ENCODE measurements around the gene SSX5. TPM values are rescaled to one million over a fixed set of nuclear protein-coding genes. Genes with fewer than 3 reads are reported as not detected.
"Not testable (repeated sequence)": the region's sequence is repeated elsewhere in the genome, so short reads cannot be mapped to it uniquely, and the experiment has no call there.

SSX5 gene
- total RNA-seq (not detected), polyA plus RNA-seq (not detected)
- long read RNA-seq, donor 1 = 0 reads
- long read RNA-seq, donor 2 = 0 reads
- long read RNA-seq, donor 3 = 0 reads
- long read RNA-seq, donor 4 = 0 reads
- long read RNA-seq, donor 5 = 0 reads
- long read RNA-seq, donor 6 = 0 reads
- long read RNA-seq, donor 7 = 0 reads
- long read RNA-seq, donor 8 = 0 reads
- long read RNA-seq, donor 9 = 0 reads
- long read RNA-seq, donor 10 = 0 reads

GRCh38 chrX:48196745-48197201 is at the start of gene SSX5:
Gene SSX5, minus strand, starts transcription at chrX:48196795. Its CDS starts 1,437 bp downstream, at chrX:48195358.
- Histone ChIP-seq H3K36me3 (ENCODE audit: control insufficient read depth in 2 of 2, insufficient read depth in 2 of 2, low read length in 1 of 2) (no peaks in the 10 kb centered on the region), H3K4me1 (ENCODE audit: control insufficient read depth in 2 of 2, insufficient read depth in 2 of 2, low read length in 2 of 2) (no peaks in the 10 kb centered on the region), H3K27ac (ENCODE audit: low read depth in 1 of 2, low read length in 1 of 2) (no peak within 1 kb of the TSS), H3K27me3 (ENCODE audit: control insufficient read depth in 2 of 2, insufficient read depth in 1 of 2, low read length in 1 of 2) (no peaks in the 10 kb centered on the region), H3K9me3 (ENCODE audit: control insufficient read depth in 2 of 2, insufficient read depth in 1 of 2, low read length in 1 of 2) (no peaks in the 10 kb centered on the region), H3K4me3 (ENCODE audit: low read length in 2 of 2) (no peak within 1 kb of the TSS)
- DNase-seq (ENCODE audit: low read depth in 6 of 9, low spot score in 9 of 9) = no peak
- 97% methylated on average over 12 of the region's 12 CpGs for WGBS

DNA sequence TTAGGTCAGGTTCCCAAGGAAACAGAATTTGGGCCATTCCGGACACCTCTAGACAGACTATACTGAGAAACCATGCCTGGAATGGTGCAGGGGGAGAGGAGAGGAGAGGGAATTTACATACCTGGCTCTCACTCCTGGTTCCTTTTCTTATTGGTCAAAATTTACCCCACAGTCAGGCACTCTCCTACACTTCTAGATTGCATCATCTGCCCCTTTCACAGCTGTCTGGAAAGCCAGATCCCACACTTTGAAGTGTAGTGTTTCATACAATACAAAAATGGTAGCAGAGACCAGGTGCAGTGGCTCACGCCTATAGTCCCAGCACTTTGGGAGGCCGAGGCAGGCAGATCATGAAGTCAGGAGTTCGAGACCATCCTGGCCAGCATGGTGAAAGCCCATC is 27.6 kb upstream of the SSX5 start:
- not testable (repeated sequence) for H3K4me3 ChIP-seq (ENCODE audit: low read length in 2 of 2); H3K4me1 ChIP-seq (ENCODE audit: control insufficient read depth in 2 of 2, insufficient read depth in 2 of 2, low read length in 2 of 2); H3K27me3 ChIP-seq (ENCODE audit: control insufficient read depth in 2 of 2, insufficient read depth in 1 of 2, low read length in 1 of 2); H3K36me3 ChIP-seq (ENCODE audit: control insufficient read depth in 2 of 2, insufficient read depth in 2 of 2, low read length in 1 of 2); H3K27ac ChIP-seq (ENCODE audit: low read depth in 1 of 2, low read length in 1 of 2); H3K9me3 ChIP-seq (ENCODE audit: control insufficient read depth in 2 of 2, insufficient read depth in 1 of 2, low read length in 1 of 2); DNase-seq (ENCODE audit: low read depth in 6 of 9, low spot score in 9 of 9)
- 97% methylated on average over 4 of the region's 4 CpGs for WGBS

DNA sequence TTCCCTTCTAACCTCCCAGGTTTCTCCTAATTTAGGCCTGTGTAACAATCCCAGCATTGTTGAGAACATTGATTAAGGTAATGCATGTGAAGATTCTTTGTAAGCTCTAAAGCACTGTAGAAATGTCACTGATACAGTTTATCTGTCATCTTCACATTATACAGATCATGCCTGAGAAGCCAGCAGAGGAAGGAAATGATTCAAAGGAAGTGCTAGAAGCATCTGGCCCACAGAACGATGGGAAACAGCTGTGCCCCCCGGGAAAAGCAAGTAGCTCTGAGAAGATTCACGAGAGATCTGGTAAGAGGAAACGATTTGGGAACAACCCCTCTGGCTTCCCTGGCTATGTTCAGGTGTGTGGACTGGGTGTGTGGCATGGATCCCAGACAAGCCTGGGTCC is 17.7 kb upstream of the SSX5 start:
- DNase-seq (ENCODE audit: low read depth in 6 of 9, low spot score in 9 of 9) = peak in 1 of 9 donors; percentile 0

GRCh38 chrX:48190024-48190423 is 6.6 kb downstream of the SSX5 start:
- WGBS = 18% methylated on average over 5 of the region's 5 CpGs
- H3K4me1 ChIP-seq (ENCODE audit: control insufficient read depth in 2 of 2, insufficient read depth in 2 of 2, low read length in 2 of 2); H3K4me3 ChIP-seq (ENCODE audit: low read length in 2 of 2); H3K27ac ChIP-seq (ENCODE audit: low read depth in 1 of 2, low read length in 1 of 2); H3K27me3 ChIP-seq (ENCODE audit: control insufficient read depth in 2 of 2, insufficient read depth in 1 of 2, low read length in 1 of 2); DNase-seq (ENCODE audit: low read depth in 6 of 9, low spot score in 9 of 9); H3K36me3 ChIP-seq (ENCODE audit: control insufficient read depth in 2 of 2, insufficient read depth in 2 of 2, low read length in 1 of 2); H3K9me3 ChIP-seq (ENCODE audit: control insufficient read depth in 2 of 2, insufficient read depth in 1 of 2, low read length in 1 of 2): not testable (repeated sequence)

More for the DNA sequence above, 17.7 kb upstream of the SSX5 start:
- H3K27me3 ChIP-seq (ENCODE audit: control insufficient read depth in 2 of 2, insufficient read depth in 1 of 2, low read length in 1 of 2); H3K4me1 ChIP-seq (ENCODE audit: control insufficient read depth in 2 of 2, insufficient read depth in 2 of 2, low read length in 2 of 2); H3K36me3 ChIP-seq (ENCODE audit: control insufficient read depth in 2 of 2, insufficient read depth in 2 of 2, low read length in 1 of 2); H3K9me3 ChIP-seq (ENCODE audit: control insufficient read depth in 2 of 2, insufficient read depth in 1 of 2, low read length in 1 of 2); H3K4me3 ChIP-seq (ENCODE audit: low read length in 2 of 2); H3K27ac ChIP-seq (ENCODE audit: low read depth in 1 of 2, low read length in 1 of 2): not testable (repeated sequence)
- 0% methylated on average over 4 of the region's 4 CpGs for WGBS

GRCh38 chrX:48181882-48182281 is 14.7 kb downstream of the SSX5 start:
- not testable (repeated sequence) for H3K4me1 ChIP-seq (ENCODE audit: control insufficient read depth in 2 of 2, insufficient read depth in 2 of 2, low read length in 2 of 2); H3K4me3 ChIP-seq (ENCODE audit: low read length in 2 of 2); H3K36me3 ChIP-seq (ENCODE audit: control insufficient read depth in 2 of 2, insufficient read depth in 2 of 2, low read length in 1 of 2); DNase-seq (ENCODE audit: low read depth in 6 of 9, low spot score in 9 of 9); H3K9me3 ChIP-seq (ENCODE audit: control insufficient read depth in 2 of 2, insufficient read depth in 1 of 2, low read length in 1 of 2); H3K27ac ChIP-seq (ENCODE audit: low read depth in 1 of 2, low read length in 1 of 2); H3K27me3 ChIP-seq (ENCODE audit: control insufficient read depth in 2 of 2, insufficient read depth in 1 of 2, low read length in 1 of 2)
- 89% methylated on average over 5 of the region's 5 CpGs for WGBS

DNA sequence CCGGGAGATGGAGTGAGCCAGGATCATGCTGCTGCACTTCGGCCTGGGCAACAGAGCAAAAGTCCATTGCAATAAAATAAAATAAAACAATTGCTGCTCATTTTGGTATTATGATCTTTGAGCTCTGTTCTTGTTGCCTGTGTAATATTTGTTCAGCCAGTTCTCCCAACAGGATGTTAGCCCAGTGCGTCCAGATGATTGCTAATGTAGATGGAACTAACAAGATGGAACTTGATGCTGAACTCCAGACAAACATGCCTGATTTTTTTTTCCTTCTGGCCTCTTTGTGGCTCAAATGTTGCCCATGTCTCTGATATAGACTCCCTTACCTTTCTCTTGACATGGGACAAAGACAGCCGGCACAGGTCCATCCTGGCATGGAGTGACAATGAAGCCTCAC is 15.8 kb downstream of the SSX5 start:
- Histone ChIP-seq H3K27me3 (ENCODE audit: control insufficient read depth in 2 of 2, insufficient read depth in 1 of 2, low read length in 1 of 2) (no peaks in the 10 kb centered on the region), H3K4me1 (ENCODE audit: control insufficient read depth in 2 of 2, insufficient read depth in 2 of 2, low read length in 2 of 2) (no peaks in the 10 kb centered on the region), H3K36me3 (ENCODE audit: control insufficient read depth in 2 of 2, insufficient read depth in 2 of 2, low read length in 1 of 2) (no peaks in the 10 kb centered on the region), H3K27ac (ENCODE audit: low read depth in 1 of 2, low read length in 1 of 2) (no peak overlapping the region), H3K9me3 (ENCODE audit: control insufficient read depth in 2 of 2, insufficient read depth in 1 of 2, low read length in 1 of 2) (no peaks in the 10 kb centered on the region), H3K4me3 (ENCODE audit: low read length in 2 of 2) (no peak overlapping the region)
- DNase-seq (ENCODE audit: low read depth in 6 of 9, low spot score in 9 of 9) = no peak
- WGBS = 97% methylated on average over 4 of the region's 4 CpGs

DNA sequence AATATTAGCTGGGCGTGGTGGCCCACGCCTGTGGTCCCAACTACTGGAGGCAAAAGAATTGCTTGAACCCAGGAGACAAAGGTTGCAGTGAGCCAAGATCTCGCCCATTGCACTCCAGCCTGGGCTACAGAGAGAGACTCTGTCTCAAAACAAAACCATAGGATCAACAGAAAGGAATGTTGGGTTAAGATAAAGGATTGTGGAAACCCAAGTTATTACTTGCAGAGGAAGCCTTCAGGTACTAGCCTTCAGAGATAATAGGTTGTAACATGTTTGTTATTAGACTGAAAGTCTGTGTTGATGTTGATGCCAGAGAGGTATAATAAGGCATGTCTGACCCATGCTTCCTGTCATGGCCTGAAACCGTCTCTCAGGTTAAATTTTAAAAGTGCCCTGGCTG is 16.9 kb downstream of the SSX5 start:
- Histone ChIP-seq H3K27me3 (ENCODE audit: control insufficient read depth in 2 of 2, insufficient read depth in 1 of 2, low read length in 1 of 2) (no peaks in the 10 kb centered on the region), H3K9me3 (ENCODE audit: control insufficient read depth in 2 of 2, insufficient read depth in 1 of 2, low read length in 1 of 2) (no peaks in the 10 kb centered on the region), H3K27ac (ENCODE audit: low read depth in 1 of 2, low read length in 1 of 2) (no peak overlapping the region), H3K4me3 (ENCODE audit: low read length in 2 of 2) (no peak overlapping the region), H3K4me1 (ENCODE audit: control insufficient read depth in 2 of 2, insufficient read depth in 2 of 2, low read length in 2 of 2) (no peaks in the 10 kb centered on the region), H3K36me3 (ENCODE audit: control insufficient read depth in 2 of 2, insufficient read depth in 2 of 2, low read length in 1 of 2) (no peaks in the 10 kb centered on the region)
- 92% methylated on average over 4 of the region's 4 CpGs for WGBS
- no peak for DNase-seq (ENCODE audit: low read depth in 6 of 9, low spot score in 9 of 9)

DNA sequence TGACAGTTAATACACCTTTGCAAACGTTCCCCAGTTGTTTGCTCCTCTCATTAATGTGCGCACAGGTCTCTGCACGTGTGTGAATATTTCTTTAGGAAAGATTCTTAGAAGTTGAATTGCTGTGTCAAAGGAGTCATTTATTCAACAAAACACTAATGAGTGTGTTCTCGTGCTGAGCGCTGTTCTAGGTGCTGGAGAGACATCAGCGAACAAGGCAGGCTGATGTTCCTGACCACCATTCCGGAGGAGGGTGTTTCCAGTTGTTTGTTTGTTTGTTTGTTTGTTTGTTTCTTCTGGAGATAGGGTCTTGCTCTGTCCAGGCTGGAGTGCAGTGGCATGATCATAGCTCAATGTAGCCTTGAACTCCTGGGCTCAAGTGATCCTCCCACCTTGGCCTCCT is 30.3 kb downstream of the SSX5 start:
- H3K4me3 ChIP-seq (ENCODE audit: low read length in 2 of 2); H3K36me3 ChIP-seq (ENCODE audit: control insufficient read depth in 2 of 2, insufficient read depth in 2 of 2, low read length in 1 of 2); H3K27me3 ChIP-seq (ENCODE audit: control insufficient read depth in 2 of 2, insufficient read depth in 1 of 2, low read length in 1 of 2); DNase-seq (ENCODE audit: low read depth in 6 of 9, low spot score in 9 of 9); H3K27ac ChIP-seq (ENCODE audit: low read depth in 1 of 2, low read length in 1 of 2); H3K9me3 ChIP-seq (ENCODE audit: control insufficient read depth in 2 of 2, insufficient read depth in 1 of 2, low read length in 1 of 2); H3K4me1 ChIP-seq (ENCODE audit: control insufficient read depth in 2 of 2, insufficient read depth in 2 of 2, low read length in 2 of 2): not testable (repeated sequence)
- WGBS = 83% methylated on average over 5 of the region's 7 CpGs

GRCh38 chrX:48165241-48165640 is 31.4 kb downstream of the SSX5 start:
- H3K4me3 ChIP-seq (ENCODE audit: low read length in 2 of 2) = no peak overlapping the region
- H3K27me3 ChIP-seq (ENCODE audit: control insufficient read depth in 2 of 2, insufficient read depth in 1 of 2, low read length in 1 of 2) = no peaks in the 10 kb centered on the region
- no peaks in the 10 kb centered on the region for H3K9me3 ChIP-seq (ENCODE audit: control insufficient read depth in 2 of 2, insufficient read depth in 1 of 2, low read length in 1 of 2)
- H3K36me3 ChIP-seq (ENCODE audit: control insufficient read depth in 2 of 2, insufficient read depth in 2 of 2, low read length in 1 of 2) = no peaks in the 10 kb centered on the region
- no peak for DNase-seq (ENCODE audit: low read depth in 6 of 9, low spot score in 9 of 9)
- H3K4me1 ChIP-seq (ENCODE audit: control insufficient read depth in 2 of 2, insufficient read depth in 2 of 2, low read length in 2 of 2) = no peaks in the 10 kb centered on the region
- H3K27ac ChIP-seq (ENCODE audit: low read depth in 1 of 2, low read length in 1 of 2) = no peak overlapping the region
- WGBS = 95% methylated on average over 12 of the region's 12 CpGs

DNA sequence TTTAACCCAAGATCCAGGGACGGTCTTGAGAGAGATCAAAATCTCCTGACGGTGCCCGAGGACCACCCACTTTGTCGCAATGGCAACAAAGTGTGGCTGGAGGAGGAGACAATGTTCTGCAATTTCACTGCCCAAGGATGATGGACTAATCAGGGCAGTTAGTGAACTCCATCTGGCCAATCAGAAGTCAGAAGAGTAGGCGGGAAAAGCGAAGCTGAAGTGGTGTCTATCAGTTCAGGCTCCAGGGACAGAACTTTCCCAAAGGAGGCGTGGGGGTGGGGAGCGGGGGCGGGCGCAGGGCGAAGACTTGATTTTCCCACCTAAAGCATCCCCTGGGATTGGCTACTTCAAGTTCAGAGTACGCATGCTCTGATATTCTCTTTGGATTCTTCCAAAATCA is 40.6 kb downstream of the SSX5 start:
- Histone ChIP-seq H3K27ac (ENCODE audit: low read depth in 1 of 2, low read length in 1 of 2) (no peak overlapping the region), H3K4me1 (ENCODE audit: control insufficient read depth in 2 of 2, insufficient read depth in 2 of 2, low read length in 2 of 2) (no peaks in the 10 kb centered on the region), H3K4me3 (ENCODE audit: low read length in 2 of 2) (no peak overlapping the region), H3K9me3 (ENCODE audit: control insufficient read depth in 2 of 2, insufficient read depth in 1 of 2, low read length in 1 of 2) (no peaks in the 10 kb centered on the region), H3K27me3 (ENCODE audit: control insufficient read depth in 2 of 2, insufficient read depth in 1 of 2, low read length in 1 of 2) (no peaks in the 10 kb centered on the region), H3K36me3 (ENCODE audit: control insufficient read depth in 2 of 2, insufficient read depth in 2 of 2, low read length in 1 of 2) (no peaks in the 10 kb centered on the region)
- WGBS = 93% methylated on average over 12 of the region's 12 CpGs
- DNase-seq (ENCODE audit: low read depth in 6 of 9, low spot score in 9 of 9) = no peak

Measured in thymus (tissue), 14 donors.